Measurements from ENCODE around the gene PGS1. TPM values are rescaled to one million over a fixed set of nuclear protein-coding genes. Genes with fewer than 3 reads are reported as not detected.

The PGS1 gene
- total RNA-seq, 1 experiment from 2014 or later, result 42.6 TPM

DNA sequence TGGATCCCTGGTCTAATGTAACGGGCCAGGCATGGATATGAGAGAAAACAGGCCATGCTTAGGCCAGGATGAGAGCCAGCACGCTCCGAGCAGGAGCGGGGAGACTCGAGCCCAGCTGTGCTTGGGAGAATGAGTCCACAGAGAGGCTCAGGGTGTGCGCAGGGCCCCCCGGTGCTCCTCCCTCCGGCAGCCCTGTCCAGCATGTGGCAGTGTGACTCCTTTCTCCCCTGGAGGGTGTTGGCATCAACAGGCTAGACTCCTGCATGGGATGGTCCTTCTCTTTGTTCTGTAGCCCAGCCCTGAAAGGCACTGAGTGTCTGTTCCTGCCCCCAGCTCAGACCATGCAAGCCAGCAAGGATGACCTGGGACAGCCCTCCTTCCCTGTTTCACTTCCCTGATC lies 23.4 kb downstream of the PGS1 start:
- Mint-ChIP-seq H3K4me1 (ENCODE audit: low read depth, unreplicated experiment) (peaks cover under 1% of the 10 kb centered on the region), H3K27me3 (ENCODE audit: unreplicated experiment) (no peaks in the 10 kb centered on the region), H3K9me3 (ENCODE audit: low read depth, unreplicated experiment) (no peaks in the 10 kb centered on the region), H3K4me3 (ENCODE audit: low read depth, unreplicated experiment) (no peak overlapping the region), H3K36me3 (ENCODE audit: insufficient read depth, unreplicated experiment) (peaks cover 43% of the 10 kb centered on the region), H3K27ac (ENCODE audit: unreplicated experiment) (no peak overlapping the region)
- intact Hi-C loops (cut with micrococcal nuclease; ENCODE audit: unreplicated experiment), result no loop called here
- BruUV-seq (replicated peaks), result no TSS peak
- no peak for DNase-seq
- CTCF ChIA-PET, result no interaction called here
- TF ChIP-seq, protein P1, sequence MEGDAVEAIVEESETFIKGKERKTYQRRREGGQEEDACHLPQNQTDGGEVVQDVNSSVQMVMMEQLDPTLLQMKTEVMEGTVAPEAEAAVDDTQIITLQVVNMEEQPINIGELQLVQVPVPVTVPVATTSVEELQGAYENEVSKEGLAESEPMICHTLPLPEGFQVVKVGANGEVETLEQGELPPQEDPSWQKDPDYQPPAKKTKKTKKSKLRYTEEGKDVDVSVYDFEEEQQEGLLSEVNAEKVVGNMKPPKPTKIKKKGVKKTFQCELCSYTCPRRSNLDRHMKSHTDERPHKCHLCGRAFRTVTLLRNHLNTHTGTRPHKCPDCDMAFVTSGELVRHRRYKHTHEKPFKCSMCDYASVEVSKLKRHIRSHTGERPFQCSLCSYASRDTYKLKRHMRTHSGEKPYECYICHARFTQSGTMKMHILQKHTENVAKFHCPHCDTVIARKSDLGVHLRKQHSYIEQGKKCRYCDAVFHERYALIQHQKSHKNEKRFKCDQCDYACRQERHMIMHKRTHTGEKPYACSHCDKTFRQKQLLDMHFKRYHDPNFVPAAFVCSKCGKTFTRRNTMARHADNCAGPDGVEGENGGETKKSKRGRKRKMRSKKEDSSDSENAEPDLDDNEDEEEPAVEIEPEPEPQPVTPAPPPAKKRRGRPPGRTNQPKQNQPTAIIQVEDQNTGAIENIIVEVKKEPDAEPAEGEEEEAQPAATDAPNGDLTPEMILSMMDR (IDR thresholded peaks at IDR 0.05; ENCODE audit: unreplicated experiment), result no peak

DNA sequence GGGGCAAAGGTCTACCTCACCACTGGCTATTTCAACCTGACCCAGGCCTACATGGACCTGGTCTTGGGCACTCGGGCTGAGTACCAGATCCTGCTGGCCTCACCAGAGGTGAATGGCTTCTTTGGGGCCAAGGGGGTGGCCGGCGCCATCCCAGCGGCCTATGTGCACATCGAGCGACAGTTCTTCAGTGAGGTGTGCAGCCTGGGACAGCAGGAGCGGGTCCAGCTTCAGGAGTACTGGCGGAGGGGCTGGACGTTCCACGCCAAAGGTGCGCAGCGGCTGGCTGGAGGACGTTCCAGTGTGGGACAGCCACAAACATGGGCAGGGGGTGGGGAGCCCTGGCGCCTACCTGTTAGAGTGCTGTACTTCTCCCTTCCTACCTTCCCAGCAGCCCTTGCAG lies 25.4 kb downstream of the PGS1 start:
- Mint-ChIP-seq H3K4me1 (ENCODE audit: low read depth, unreplicated experiment) (peaks cover 20% of the 10 kb centered on the region), H3K4me3 (ENCODE audit: low read depth, unreplicated experiment) (no peak overlapping the region), H3K27me3 (ENCODE audit: unreplicated experiment) (no peaks in the 10 kb centered on the region), H3K36me3 (ENCODE audit: insufficient read depth, unreplicated experiment) (peaks cover 34% of the 10 kb centered on the region), H3K9me3 (ENCODE audit: low read depth, unreplicated experiment) (no peaks in the 10 kb centered on the region), H3K27ac (ENCODE audit: unreplicated experiment) (no peak overlapping the region)
- BruUV-seq (replicated peaks), result no TSS peak
- TF ChIP-seq, protein P1 (IDR thresholded peaks at IDR 0.05; ENCODE audit: unreplicated experiment), result no peak
- DNase-seq, result no peak
- intact Hi-C loops (cut with micrococcal nuclease; ENCODE audit: unreplicated experiment), result no loop called here
- CTCF ChIA-PET, result no interaction called here

DNA sequence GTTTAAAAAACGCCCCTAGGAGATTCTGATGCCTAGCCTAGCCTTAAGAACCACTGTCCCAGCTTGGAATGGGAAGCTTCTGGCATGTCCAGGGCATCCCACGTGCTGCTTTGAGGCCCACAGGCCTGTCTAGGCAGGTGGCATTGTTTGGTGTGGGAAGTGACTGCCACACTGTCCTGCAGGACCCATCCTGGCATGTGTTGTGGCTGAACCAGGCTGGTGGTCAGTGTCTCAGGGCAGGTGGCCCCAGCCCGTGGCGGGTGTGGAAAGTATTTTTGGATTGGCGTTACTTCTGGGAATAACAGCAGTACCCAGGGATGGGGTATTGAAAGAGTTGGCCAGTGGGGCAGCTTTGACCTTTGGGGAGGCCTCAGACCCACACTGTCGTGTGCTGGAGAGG lies 27.9 kb downstream of the PGS1 start:
- intact Hi-C loops (cut with micrococcal nuclease; ENCODE audit: unreplicated experiment), result no loop called here
- TF ChIP-seq, protein P1 (IDR thresholded peaks at IDR 0.05; ENCODE audit: unreplicated experiment), result no peak
- no peak overlapping the region for H3K4me3 Mint-ChIP-seq (ENCODE audit: low read depth, unreplicated experiment)
- H3K27me3 Mint-ChIP-seq (ENCODE audit: unreplicated experiment), result no peaks in the 10 kb centered on the region
- no peaks in the 10 kb centered on the region for H3K9me3 Mint-ChIP-seq (ENCODE audit: low read depth, unreplicated experiment)
- CTCF ChIA-PET, result no interaction called here
- H3K27ac Mint-ChIP-seq (ENCODE audit: unreplicated experiment), result no peak overlapping the region
- peaks cover 16% of the 10 kb centered on the region for H3K36me3 Mint-ChIP-seq (ENCODE audit: insufficient read depth, unreplicated experiment)
- H3K4me1 Mint-ChIP-seq (ENCODE audit: low read depth, unreplicated experiment), result peaks cover 29% of the 10 kb centered on the region
- no TSS peak for BruUV-seq (replicated peaks)
- no peak for DNase-seq

DNA sequence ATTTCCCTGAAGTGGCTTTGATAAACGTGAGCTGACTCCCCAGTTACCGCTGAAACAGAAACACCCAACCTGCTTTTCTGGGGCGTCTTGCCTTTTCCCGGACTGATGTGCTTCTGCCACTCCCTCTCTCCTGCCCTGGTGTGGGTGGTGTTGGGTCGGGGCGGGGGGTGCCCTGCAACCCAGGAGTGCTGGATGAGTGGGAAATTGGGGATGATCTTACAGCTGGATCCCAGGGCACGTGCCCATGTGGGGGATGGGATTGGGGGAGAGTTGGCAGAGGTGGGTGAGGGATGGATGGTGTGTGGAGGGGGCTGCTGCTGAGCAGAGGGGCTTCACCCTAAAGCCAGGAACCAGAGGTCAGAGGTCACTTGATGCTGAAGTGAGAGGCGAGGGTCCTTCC lies 28.5 kb downstream of the PGS1 start:
- no TSS peak for BruUV-seq (replicated peaks)
- TF ChIP-seq, protein P1 (IDR thresholded peaks at IDR 0.05; ENCODE audit: unreplicated experiment), result no peak
- intact Hi-C loops (cut with micrococcal nuclease; ENCODE audit: unreplicated experiment), result no loop called here
- no peaks in the 10 kb centered on the region for H3K9me3 Mint-ChIP-seq (ENCODE audit: low read depth, unreplicated experiment)
- no peaks in the 10 kb centered on the region for H3K27me3 Mint-ChIP-seq (ENCODE audit: unreplicated experiment)
- no peak overlapping the region for H3K27ac Mint-ChIP-seq (ENCODE audit: unreplicated experiment)
- CTCF ChIA-PET, result no interaction called here
- no peak overlapping the region for H3K4me3 Mint-ChIP-seq (ENCODE audit: low read depth, unreplicated experiment)
- H3K4me1 Mint-ChIP-seq (ENCODE audit: low read depth, unreplicated experiment), result peaks cover 29% of the 10 kb centered on the region
- no peak for DNase-seq
- peaks cover 16% of the 10 kb centered on the region for H3K36me3 Mint-ChIP-seq (ENCODE audit: insufficient read depth, unreplicated experiment)

Data from Calu3 (cell line).